HepG2 (cell line): ENCODE data around the gene ZNF71.

Experiments
- ASH2L ChIP-seq: fragments of 300-600, 200-600 bp; sonication (generic); IDR thresholded peaks from 2 replicates; pipeline ENCODE4 v1.7.0; 2017; ENCODE audit warnings: low read depth, mild to moderate bottlenecking, moderate library complexity, mixed read lengths, low read length; ENCODE audit not compliant: insufficient read length
- BRF2 ChIP-seq: sonication (generic); formaldehyde crosslinking; IDR thresholded peaks from 2 replicates; pipeline ENCODE4 v1.8.1; 2022; ENCODE audit warnings: mild to moderate bottlenecking, missing genetic modification reagents
- CTCF ChIP-seq: sonication (generic); formaldehyde crosslinking; IDR thresholded peaks from 2 replicates; pipeline ENCODE4 v1.5.0; 2020; ENCODE audit warnings: mild to moderate bottlenecking, missing genetic modification reagents, moderate library complexity
- ETS1 ChIP-seq: sonication (generic); formaldehyde crosslinking; IDR thresholded peaks from 2 replicates; pipeline ENCODE4 v1.4.0; 2020; ENCODE audit warnings: missing genetic modification reagents
- FIP1L1 ChIP-seq: fragments of 200-400 bp; formaldehyde crosslinking; IDR thresholded peaks from 2 replicates; pipeline ENCODE4 v1.6.1; 2018; ENCODE audit warnings: low read depth, mild to moderate bottlenecking, low read length, moderate library complexity, borderline replicate concordance; ENCODE audit not compliant: insufficient read depth
- FOXJ3 ChIP-seq: sonication (generic); formaldehyde crosslinking; IDR thresholded peaks from 2 replicates; pipeline ENCODE4 v1.4.0; 2020; ENCODE audit warnings: missing genetic modification reagents, mild to moderate bottlenecking, borderline replicate concordance
- NR2C2 ChIP-seq: sonication (generic); formaldehyde crosslinking; IDR thresholded peaks from 2 replicates; pipeline ENCODE4 v1.4.0; 2020; ENCODE audit warnings: missing genetic modification reagents, mild to moderate bottlenecking, moderate library complexity, borderline replicate concordance
- PAX8 ChIP-seq: sonication (generic); formaldehyde crosslinking; IDR thresholded peaks from 2 replicates; pipeline ENCODE4 v1.8.0; 2022; ENCODE audit warnings: mild to moderate bottlenecking, missing genetic modification reagents, borderline replicate concordance
- SNRNP70 ChIP-seq: fragments of 200-400 bp; formaldehyde crosslinking; IDR thresholded peaks from 2 replicates; pipeline ENCODE4 v1.6.1; 2017; ENCODE audit warnings: mild to moderate bottlenecking, low read depth, low read length, moderate library complexity
- TCF7L2 ChIP-seq: IDR thresholded peaks from 2 replicates; pipeline ENCODE4 v1.6.1; 2011; ENCODE audit warnings: mild to moderate bottlenecking, low read depth, low read length, moderate library complexity
- WIZ ChIP-seq: sonication (generic); formaldehyde crosslinking; IDR thresholded peaks from 2 replicates; pipeline ENCODE4 v1.5.1; 2020; ENCODE audit warnings: mild to moderate bottlenecking, missing genetic modification reagents
- ZC3H13 ChIP-seq: sonication (generic); formaldehyde crosslinking; IDR thresholded peaks from 2 replicates; pipeline ENCODE4 v1.8.1; 2023; ENCODE audit warnings: mild to moderate bottlenecking, missing genetic modification reagents, moderate library complexity
- ZNF225 ChIP-seq: sonication (generic); formaldehyde crosslinking; IDR thresholded peaks from 2 replicates; pipeline ENCODE4 v1.4.0; 2020; ENCODE audit warnings: mild to moderate bottlenecking, missing genetic modification reagents

- TF ChIP-seq FIP1L1 (no peak), ZC3H13 (CRISPR knock-in tag) (no peak), ETS1 (CRISPR knock-in tag) (no peak), ZNF225 (no peak), TCF7L2 (no peak), PAX8 (CRISPR knock-in tag) (no peak), NR2C2 (CRISPR knock-in tag) (no peak), BRF2 (CRISPR knock-in tag) (no peak), FOXJ3 (no peak), SNRNP70 (no peak), CTCF (CRISPR knock-in tag) (no peak), WIZ (no peak), ASH2L (no peak)
Measured at GRCh38 chr19:56572589-56572988, 22.5 kb upstream of the ZNF71 start.
